Endothelial cell of umbilical vein (primary cell): ENCODE measurements around the gene TRNAU1AP. TPM values are rescaled to one million over a fixed set of nuclear protein-coding genes. Genes with fewer than 3 reads are reported as not detected.

Experiments used
- BruUV-seq: library from RNA; stranded (reverse); fragments of 400-500 nt; replicated peaks from 2 replicates; lab custom pipeline; 2021; lab: Mats Ljungman, UMichigan
- CTCF ChIA-PET: fragments of 300-600, 350-600 bp; sonication (Branson Sonifier 250); formaldehyde crosslinking; loops from one replicate; lab custom pipeline; 2021; ENCODE audit warnings: antibody characterized with exemption, inconsistent platforms; lab: Charles Lee
- POLR2A ChIA-PET: fragments of 300-600, 350-600 bp; sonication (Branson Sonifier 250); formaldehyde crosslinking; loops from one replicate; lab custom pipeline; 2021; ENCODE audit warnings: antibody characterized with exemption, inconsistent platforms; lab: Charles Lee
- DNase-seq: peaks from one replicate; pipeline ENCODE4 v3.0.0-alpha.2; 2011; ENCODE audit warnings: low read depth, low spot score
- FAIRE-seq: peaks from 2 replicates; lab custom pipeline; 2011; peaks lifted over from hg19 to GRCh38; lab: Jason Lieb, UNC
- H2AFZ ChIP-seq: 2 replicates; pipeline ENCODE4 v1.6.0; 2012; ENCODE audit warnings: low read depth, low read length, control low read depth, inconsistent platforms
- H3K27ac ChIP-seq: 2 replicates; pipeline ENCODE4 v1.5.1; 2011; ENCODE audit warnings: low read depth, mild to moderate bottlenecking, control low read depth, low read length, moderate library complexity; ENCODE audit not compliant: insufficient read depth
- H3K27me3 ChIP-seq, 2 experiments: 2 replicates each; pipeline versions ENCODE4 v1.6.0 to v1.6.1; 2011; ENCODE audit warnings: low read length in 2 of 2, mixed read lengths in 1 of 2; ENCODE audit not compliant: control insufficient read depth in 2 of 2, insufficient read depth in 2 of 2
- H3K36me3 ChIP-seq, 2 experiments: 2 replicates in 1 of 2; 3 replicates in 1 of 2; pipeline ENCODE4 v1.5.1; 2011; ENCODE audit warnings: low read length in 2 of 2, mild to moderate bottlenecking in 1 of 2, moderate library complexity in 1 of 2; ENCODE audit not compliant: control insufficient read depth in 2 of 2, insufficient read depth in 2 of 2; ENCODE audit errors: extremely low read depth in 1 of 2
- H3K4me1 ChIP-seq: 3 replicates; pipeline ENCODE4 v1.5.1; 2011; ENCODE audit warnings: mild to moderate bottlenecking, low read length; ENCODE audit not compliant: control insufficient read depth, insufficient read depth; ENCODE audit errors: extremely low read depth
- H3K4me2 ChIP-seq: 2 replicates; pipeline ENCODE4 v1.6.1; 2011; ENCODE audit warnings: low read length, control low read depth, mixed read lengths; ENCODE audit not compliant: insufficient read depth
- H3K4me3 ChIP-seq, 3 experiments: fragments of 200-600 bp in 1 of 3; sonication (generic), shearing (Covaris generic) in 1 of 3; replicated peaks in 1 of 3; 2 replicates each; pipeline ENCODE4 v1.5.1; 2011 to 2016; ENCODE audit warnings: control low read depth in 3 of 3, low read length in 3 of 3, mild to moderate bottlenecking in 2 of 3, inconsistent platforms in 1 of 3, low read depth in 1 of 3, moderate library complexity in 1 of 3; ENCODE audit not compliant: insufficient read depth in 1 of 3
- H3K79me2 ChIP-seq: 2 replicates; pipeline ENCODE4 v1.6.0; 2012; ENCODE audit warnings: low read length, inconsistent platforms; ENCODE audit not compliant: control insufficient read depth, insufficient read depth
- H3K9ac ChIP-seq: replicated peaks from 2 replicates; pipeline ENCODE3; 2011; ENCODE audit warnings: low read length, control low read depth; ENCODE audit not compliant: insufficient read depth; ENCODE audit errors: extremely low read depth
- H3K9me1 ChIP-seq: replicated peaks from 3 replicates; pipeline ENCODE4 v1.6.0; 2011; ENCODE audit warnings: mild to moderate bottlenecking, low read length; ENCODE audit not compliant: control insufficient read depth, insufficient read depth; ENCODE audit errors: extremely low read depth
- H3K9me3 ChIP-seq: replicated peaks from 2 replicates; pipeline ENCODE4 v1.5.1; 2012; ENCODE audit warnings: low read length, inconsistent platforms; ENCODE audit not compliant: control insufficient read depth, insufficient read depth
- H4K20me1 ChIP-seq: replicated peaks from 2 replicates; pipeline ENCODE3; 2011; ENCODE audit warnings: mild to moderate bottlenecking, low read length; ENCODE audit not compliant: control insufficient read depth, insufficient read depth; ENCODE audit errors: extremely low read depth
- EZH2 ChIP-seq: IDR thresholded peaks from 2 replicates; pipeline ENCODE4 v1.6.1; 2012; ENCODE audit warnings: borderline replicate concordance, low read depth, mild to moderate bottlenecking, moderate library complexity, low read length, inconsistent platforms; ENCODE audit not compliant: severe bottlenecking
- FOS ChIP-seq: IDR thresholded peaks from 2 replicates; pipeline ENCODE4 v1.6.1; 2011; ENCODE audit warnings: mild to moderate bottlenecking, low read length, moderate library complexity, borderline replicate concordance; ENCODE audit not compliant: insufficient read depth
- GATA2 ChIP-seq: IDR thresholded peaks from 2 replicates; pipeline ENCODE4 v1.7.0; 2011; ENCODE audit warnings: low read depth, mild to moderate bottlenecking, moderate library complexity, mixed read lengths, low read length; ENCODE audit not compliant: insufficient read length, insufficient read depth
- JUN ChIP-seq: IDR thresholded peaks from 2 replicates; pipeline ENCODE4 v1.6.1; 2011; ENCODE audit warnings: borderline replicate concordance, low read depth; ENCODE audit not compliant: insufficient read length, insufficient read depth
- MYC ChIP-seq: IDR thresholded peaks from one replicate; pipeline ENCODE4 v1.6.1; 2011; ENCODE audit warnings: mild to moderate bottlenecking, low read depth, low read length
- POLR2A ChIP-seq: IDR thresholded peaks from 2 replicates; pipeline ENCODE4 v1.6.1; 2012; ENCODE audit warnings: low read depth, mild to moderate bottlenecking, control low read depth, low read length
- POLR2AphosphoS5 ChIP-seq: IDR thresholded peaks from 2 replicates; pipeline ENCODE4 v1.6.1; 2012; ENCODE audit warnings: low read depth, mild to moderate bottlenecking, control low read depth, low read length, moderate library complexity; ENCODE audit not compliant: insufficient read depth
- dilution Hi-C: fragments of 300-500 bp; cut with MboI; formaldehyde crosslinking; loops from one replicate; pipeline ENCODE4 v1.15.0; 2019; ENCODE audit warnings: low sequenced_read_pairs; ENCODE audit not compliant: extremely low pct_ligation_motif_present
- intact Hi-C: fragments of 100-400 bp; cut with micrococcal nuclease; formaldehyde crosslinking; loops from one replicate; pipeline ENCODE4 v1.10.0; 2022
- polyA plus RNA-seq, 4 experiments: library from polyadenylated mRNA; depleted of rRNA in 3 of 4; stranded (reverse) in 3 of 4; unstranded in 1 of 4; fragments of >200 nt; gene quantifications; 2 replicates each; pipeline versions ENCODE4 v1.2.1 to v1.2.3, GENCODE V29; 2011 to 2012; ENCODE audit warnings: missing spikeins in 1 of 4
- total RNA-seq: library from RNA; stranded (reverse); gene quantifications from 2 replicates; pipeline ENCODE4 v1.2.3, GENCODE V29; 2021
- TF ChIP-seq, protein P1 (sequence below): IDR thresholded peaks from 2 replicates; pipeline ENCODE4 v1.6.1; 2011; ENCODE audit not compliant: insufficient read depth, insufficient read length
- TF ChIP-seq, protein P2 (sequence below), 2 donors: IDR thresholded peaks; 1 replicate in 1 of 2; 2 replicates in 1 of 2; pipeline ENCODE4 v1.5.1; 2011; ENCODE audit warnings: low read length in 2 of 2, mild to moderate bottlenecking in 2 of 2, moderate library complexity in 2 of 2, control low read depth in 1 of 2, inconsistent platforms in 1 of 2, low read depth in 1 of 2; ENCODE audit not compliant: insufficient read depth in 1 of 2; ENCODE audit errors: extremely low read depth in 1 of 2

TRNAU1AP gene
- total and polyA plus RNA-seq, 2 donors (not counting 3 experiments of a cell fraction or from before 2014, with no cell fraction given): 32.7 to 46.2 TPM

DNA sequence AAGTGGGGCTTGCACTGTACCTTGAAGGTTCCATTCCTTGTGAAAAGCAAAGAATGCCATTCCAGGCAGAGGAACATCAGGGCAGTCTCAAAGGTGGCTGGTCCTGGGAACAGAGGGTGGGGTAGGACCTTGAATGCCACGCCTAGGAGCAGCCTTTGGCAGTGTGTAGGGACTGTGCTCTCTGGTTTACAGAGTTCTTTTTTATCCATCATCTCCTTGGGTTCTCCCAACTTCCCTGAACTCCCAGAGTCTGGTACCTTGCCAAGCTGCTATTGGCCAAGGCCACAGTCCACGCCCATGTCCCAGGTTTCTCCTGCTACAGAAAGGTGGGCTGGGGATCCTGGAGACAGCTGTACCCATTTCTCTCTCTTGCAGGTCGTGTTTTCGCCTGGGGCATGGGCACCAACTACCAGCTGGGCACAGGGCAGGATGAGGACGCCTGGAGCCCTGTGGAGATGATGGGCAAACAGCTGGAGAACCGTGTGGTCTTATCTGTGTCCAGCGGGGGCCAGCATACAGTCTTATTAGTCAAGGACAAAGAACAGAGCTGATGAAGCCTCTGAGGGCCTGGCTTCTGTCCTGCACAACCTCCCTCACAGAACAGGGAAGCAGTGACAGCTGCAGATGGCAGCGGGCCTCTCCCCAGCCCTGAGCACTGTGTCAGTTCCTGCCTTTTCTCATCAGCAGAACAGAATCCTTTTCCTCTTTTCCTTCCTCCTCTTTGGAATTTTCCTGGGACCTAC lies 15.3 kb upstream of the TRNAU1AP start:
- ChIA-PET CTCF (interaction anchor here (1.5 kb wide), 1 partner anchor 65 kb away, joined by 4 read pairs; no protein-coding TSS in a partner anchor), POLR2A (no interaction called here)
- Histone ChIP-seq H2AFZ (no peak overlapping the region), H3K4me3 (no peak overlapping the region), H3K4me2 (no peak overlapping the region), H3K9ac (no peak overlapping the region), H3K4me1 (no peaks in the 10 kb centered on the region), H3K36me3 (peaks cover 15 to 22% of the 10 kb centered on the region in 2 experiments), H3K27ac (no peak overlapping the region), H3K9me1 (no peaks in the 10 kb centered on the region), H3K79me2 (no peaks in the 10 kb centered on the region), H4K20me1 (no peaks in the 10 kb centered on the region), H3K9me3 (no peaks in the 10 kb centered on the region), H3K27me3 (no peaks in the 10 kb centered on the region)
- BruUV-seq: no TSS peak
- no peak for FAIRE-seq
- TF ChIP-seq GATA2 (no peak), EZH2 (no peak), POLR2AphosphoS5 (no peak), MYC (no peak), JUN (no peak), POLR2A (no peak), FOS (no peak)
- TF ChIP-seq, protein P1, sequence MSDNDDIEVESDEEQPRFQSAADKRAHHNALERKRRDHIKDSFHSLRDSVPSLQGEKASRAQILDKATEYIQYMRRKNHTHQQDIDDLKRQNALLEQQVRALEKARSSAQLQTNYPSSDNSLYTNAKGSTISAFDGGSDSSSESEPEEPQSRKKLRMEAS: no peak
- TF ChIP-seq, protein P2, sequence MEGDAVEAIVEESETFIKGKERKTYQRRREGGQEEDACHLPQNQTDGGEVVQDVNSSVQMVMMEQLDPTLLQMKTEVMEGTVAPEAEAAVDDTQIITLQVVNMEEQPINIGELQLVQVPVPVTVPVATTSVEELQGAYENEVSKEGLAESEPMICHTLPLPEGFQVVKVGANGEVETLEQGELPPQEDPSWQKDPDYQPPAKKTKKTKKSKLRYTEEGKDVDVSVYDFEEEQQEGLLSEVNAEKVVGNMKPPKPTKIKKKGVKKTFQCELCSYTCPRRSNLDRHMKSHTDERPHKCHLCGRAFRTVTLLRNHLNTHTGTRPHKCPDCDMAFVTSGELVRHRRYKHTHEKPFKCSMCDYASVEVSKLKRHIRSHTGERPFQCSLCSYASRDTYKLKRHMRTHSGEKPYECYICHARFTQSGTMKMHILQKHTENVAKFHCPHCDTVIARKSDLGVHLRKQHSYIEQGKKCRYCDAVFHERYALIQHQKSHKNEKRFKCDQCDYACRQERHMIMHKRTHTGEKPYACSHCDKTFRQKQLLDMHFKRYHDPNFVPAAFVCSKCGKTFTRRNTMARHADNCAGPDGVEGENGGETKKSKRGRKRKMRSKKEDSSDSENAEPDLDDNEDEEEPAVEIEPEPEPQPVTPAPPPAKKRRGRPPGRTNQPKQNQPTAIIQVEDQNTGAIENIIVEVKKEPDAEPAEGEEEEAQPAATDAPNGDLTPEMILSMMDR (IDR thresholded peaks at IDR 0.05; ENCODE audit: extremely low read depth in 1 of 2, insufficient read depth in 1 of 2, low read depth in 1 of 2, low read length in 2 of 2): no peak
- dilution Hi-C loops: no loop called here
- DNase-seq: no peak
- intact Hi-C loops: no loop called here
